A673 (cell line): ENCODE measurements around the gene GDE1.

ENCODE experiments used
- EZH2 ChIP-seq: fragments of 200-600 bp; sonication (generic); IDR thresholded peaks from 2 replicates; pipeline ENCODE4 v1.6.1; 2017; ENCODE audit warnings: borderline replicate concordance, low read depth, mild to moderate bottlenecking, mixed read lengths, antibody characterized with exemption, low read length; ENCODE audit not compliant: poor library complexity, severe bottlenecking
- TF ChIP-seq, protein P1 (sequence below): fragments of 300-800, 200-600 bp; sonication (generic); conservative IDR thresholded peaks from 2 replicates; pipeline ENCODE4 v1.5.1; 2017; ENCODE audit warnings: low read depth, mild to moderate bottlenecking, antibody characterized with exemption, low read length, moderate library complexity, mixed read lengths

DNA sequence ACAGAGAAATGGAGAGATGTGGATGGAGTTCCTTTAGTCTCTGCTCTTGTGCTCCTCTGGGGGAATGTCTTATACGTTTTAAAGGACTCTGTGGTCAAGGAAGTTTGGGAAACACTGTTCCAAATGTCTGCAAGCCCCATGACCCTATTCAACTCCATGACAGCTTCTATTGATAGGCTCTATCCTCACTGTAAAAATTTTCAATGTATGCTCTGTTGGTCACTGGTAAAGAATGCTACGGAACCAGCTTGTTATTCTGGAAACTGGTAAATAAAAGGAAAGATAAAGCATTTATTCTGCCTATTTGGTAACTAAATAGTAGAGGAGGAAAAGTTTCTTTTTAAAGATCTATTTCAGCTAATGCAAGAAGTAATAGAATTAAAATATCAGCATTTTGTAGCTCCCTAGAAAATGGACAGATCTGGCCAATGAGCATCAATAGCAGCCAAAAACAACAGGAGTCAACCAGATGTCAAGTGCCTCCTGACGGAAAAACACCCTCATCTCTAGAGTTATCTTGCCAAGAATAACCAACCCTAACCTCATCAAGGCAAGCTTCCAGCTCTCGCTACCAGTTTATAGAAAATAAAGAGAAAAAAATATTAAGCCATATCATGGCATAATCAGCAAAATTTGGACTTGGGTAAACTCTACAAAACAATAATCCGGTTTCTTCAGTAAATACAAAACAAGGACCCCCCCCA is 16.1 kb downstream of the GDE1 start:
- TF ChIP-seq, protein P1, sequence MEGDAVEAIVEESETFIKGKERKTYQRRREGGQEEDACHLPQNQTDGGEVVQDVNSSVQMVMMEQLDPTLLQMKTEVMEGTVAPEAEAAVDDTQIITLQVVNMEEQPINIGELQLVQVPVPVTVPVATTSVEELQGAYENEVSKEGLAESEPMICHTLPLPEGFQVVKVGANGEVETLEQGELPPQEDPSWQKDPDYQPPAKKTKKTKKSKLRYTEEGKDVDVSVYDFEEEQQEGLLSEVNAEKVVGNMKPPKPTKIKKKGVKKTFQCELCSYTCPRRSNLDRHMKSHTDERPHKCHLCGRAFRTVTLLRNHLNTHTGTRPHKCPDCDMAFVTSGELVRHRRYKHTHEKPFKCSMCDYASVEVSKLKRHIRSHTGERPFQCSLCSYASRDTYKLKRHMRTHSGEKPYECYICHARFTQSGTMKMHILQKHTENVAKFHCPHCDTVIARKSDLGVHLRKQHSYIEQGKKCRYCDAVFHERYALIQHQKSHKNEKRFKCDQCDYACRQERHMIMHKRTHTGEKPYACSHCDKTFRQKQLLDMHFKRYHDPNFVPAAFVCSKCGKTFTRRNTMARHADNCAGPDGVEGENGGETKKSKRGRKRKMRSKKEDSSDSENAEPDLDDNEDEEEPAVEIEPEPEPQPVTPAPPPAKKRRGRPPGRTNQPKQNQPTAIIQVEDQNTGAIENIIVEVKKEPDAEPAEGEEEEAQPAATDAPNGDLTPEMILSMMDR, result no peak
- no peak for TF ChIP-seq EZH2
